Hepatocyte (in vitro differentiated cells): Measurements from ENCODE around the gene CAPN12. TPM values are rescaled to one million over a fixed set of nuclear protein-coding genes. Genes with fewer than 3 reads are reported as not detected.

ENCODE experiments used
- DNase-seq: peaks from one replicate; pipeline ENCODE4 v3.0.0-alpha.2; 2016; ENCODE audit warnings: low spot score
- H2AFZ ChIP-seq: fragments of 200-600 bp; sonication (generic); 2 replicates; pipeline ENCODE4 v1.6.0; 2016; ENCODE audit warnings: antibody characterized with exemption, mild to moderate bottlenecking
- H3K27ac ChIP-seq: fragments of 200-600 bp; sonication (generic); 2 replicates; pipeline ENCODE4 v1.5.1; 2016; ENCODE audit warnings: mild to moderate bottlenecking
- H3K27me3 ChIP-seq: fragments of 200-600 bp; sonication (generic); 2 replicates; pipeline ENCODE4 v1.6.1; 2016
- H3K36me3 ChIP-seq: fragments of 200-600 bp; sonication (generic); replicated peaks from 2 replicates; pipeline ENCODE4 v1.5.1; 2016; ENCODE audit warnings: low read depth; ENCODE audit not compliant: insufficient read depth
- H3K4me1 ChIP-seq: fragments of 200-600 bp; sonication (generic); 2 replicates; pipeline ENCODE4 v1.5.1; 2016; ENCODE audit warnings: mild to moderate bottlenecking, moderate library complexity; ENCODE audit not compliant: insufficient read depth
- H3K4me2 ChIP-seq: fragments of 200-600 bp; sonication (generic); 2 replicates; pipeline ENCODE4 v1.6.0; 2016
- H3K4me3 ChIP-seq: fragments of 200-600 bp; sonication (generic); 2 replicates; pipeline ENCODE4 v1.5.1; 2016; ENCODE audit warnings: mild to moderate bottlenecking
- H3K79me2 ChIP-seq: fragments of 200-600 bp; sonication (generic); 2 replicates; pipeline ENCODE4 v1.6.0; 2017; ENCODE audit warnings: mild to moderate bottlenecking
- H3K9me2 ChIP-seq: fragments of 200-600 bp; sonication (generic); replicated peaks from 2 replicates; pipeline ENCODE4 v1.6.0; 2017; ENCODE audit warnings: mild to moderate bottlenecking; ENCODE audit not compliant: insufficient read depth
- H3K9me3 ChIP-seq: fragments of 200-600 bp; sonication (generic); 2 replicates; pipeline ENCODE4 v1.5.1; 2016; ENCODE audit warnings: low read depth, mild to moderate bottlenecking
- H4K20me1 ChIP-seq: fragments of 200-600 bp; sonication (generic); 2 replicates; pipeline ENCODE4 v1.6.0; 2016; ENCODE audit warnings: mild to moderate bottlenecking; ENCODE audit not compliant: insufficient read depth, poor library complexity, severe bottlenecking
- CTCF ChIP-seq: fragments of 200-600 bp; sonication (generic); IDR thresholded peaks from 2 replicates; pipeline ENCODE4 v1.5.1; 2016; ENCODE audit warnings: antibody characterized with exemption, mild to moderate bottlenecking; ENCODE audit not compliant: poor library complexity
- EZH2 ChIP-seq: fragments of 200-600 bp; sonication (generic); IDR thresholded peaks from 2 replicates; pipeline ENCODE4 v1.6.1; 2016; ENCODE audit warnings: antibody characterized with exemption, mild to moderate bottlenecking, borderline replicate concordance
- EZH2phosphoT487 ChIP-seq: fragments of 200-600 bp; sonication (generic); IDR thresholded peaks from one replicate; pipeline ENCODE4 v1.6.1; 2018; ENCODE audit warnings: antibody characterized with exemption, mild to moderate bottlenecking, low read depth, moderate library complexity; ENCODE audit not compliant: unreplicated experiment, severe bottlenecking
- WGBS: methylation state at CpG from one replicate; pipeline ENCODE4 v1.1.6; 2016; ENCODE audit warnings: low lambda C conversion rate; ENCODE audit errors: missing lambda C conversion rate; 5-methylcytosine and 5-hydroxymethylcytosine counted together
- polyA plus RNA-seq: library from polyadenylated mRNA; unstranded; fragments of >200 nt; fragmentation: Nextera tagmentation; extraction: Ambion mirVana; gene quantifications from 2 replicates; pipeline ENCODE4 v1.2.1, GENCODE V29; 2016
- total RNA-seq: library from RNA; depleted of rRNA; stranded (reverse); fragments of >200 nt; gene quantifications from 2 replicates; pipeline ENCODE4 v1.2.3, GENCODE V29; 2014

The CAPN12 gene
- total and polyA plus RNA-seq, 2 experiments from 2014 or later, result 24.3 to 26.6 TPM

- Histone ChIP-seq H3K27ac (peak overlapping the region; percentile 97), H4K20me1 (no peaks in the 10 kb centered on the region), H3K4me1 (peaks cover 73% of the 10 kb centered on the region), H3K4me2 (peak overlapping the region; percentile 7), H2AFZ (no peak overlapping the region), H3K36me3 (no peaks in the 10 kb centered on the region), H3K9me2 (no peaks in the 10 kb centered on the region), H3K9me3 (no peaks in the 10 kb centered on the region), H3K27me3 (no peaks in the 10 kb centered on the region), H3K4me3 (no peak overlapping the region), H3K79me2 (peaks cover 80% of the 10 kb centered on the region)
- no peak for DNase-seq
- TF ChIP-seq CTCF (no peak), EZH2phosphoT487 (no peak), EZH2 (no peak)
- 98% methylated on average over 11 of the region's 11 CpGs for WGBS
These were observed 61.9 kb downstream of the CAPN12 start for GRCh38 chr19:38682195-38682867.

Other genes starting within 250 kb of the CAPN12 start
- gene MAP4K1, start 126.5 kb downstream of the CAPN12 start, total RNA-seq, result 0.57 and 0.96 TPM in 2 replicates
- gene MAP4K1, start 126.5 kb downstream of the CAPN12 start, polyA plus RNA-seq, result 2.6 and 4.5 TPM in 2 replicates
- gene EIF3K, start 125.3 kb downstream of the CAPN12 start, total RNA-seq, result 309 and 354 TPM in 2 replicates
- 170 and 171 TPM in 2 replicates for gene EIF3K, start 125.3 kb downstream of the CAPN12 start, polyA plus RNA-seq
- 278 and 321 TPM in 2 replicates for gene ACTN4, start 96.8 kb downstream of the CAPN12 start, total RNA-seq
- gene ACTN4, start 96.8 kb downstream of the CAPN12 start, polyA plus RNA-seq, result 54.4 and 59.3 TPM in 2 replicates
- not detected in 2 replicates for gene LGALS7, start 29.0 kb upstream of the CAPN12 start, total RNA-seq
- 1.2 TPM in 2 replicates for gene LGALS7, start 29.0 kb upstream of the CAPN12 start, polyA plus RNA-seq
- gene LGALS7B, start 44.7 kb upstream of the CAPN12 start, total RNA-seq, result 0.64 TPM in 1 of 2 replicates, not detected in the other
- gene LGALS7B, start 44.7 kb upstream of the CAPN12 start, polyA plus RNA-seq, result 0.72 TPM in 1 of 2 replicates, not detected in the other
- gene LGALS4, start 68.5 kb upstream of the CAPN12 start, total RNA-seq, result 147 and 148 TPM in 2 replicates
- gene LGALS4, start 68.5 kb upstream of the CAPN12 start, polyA plus RNA-seq, result 181 and 199 TPM in 2 replicates
- gene ECH1, start 87.3 kb upstream of the CAPN12 start, total RNA-seq, result 125 and 133 TPM in 2 replicates
- 272 and 284 TPM in 2 replicates for gene ECH1, start 87.3 kb upstream of the CAPN12 start, polyA plus RNA-seq
- 154 and 209 TPM in 2 replicates for gene HNRNPL, start 105.5 kb upstream of the CAPN12 start, total RNA-seq
- 169 and 184 TPM in 2 replicates for gene HNRNPL, start 105.5 kb upstream of the CAPN12 start, polyA plus RNA-seq
- 3.9 and 5.6 TPM in 2 replicates for gene RINL, start 133.8 kb upstream of the CAPN12 start, total RNA-seq
- gene RINL, start 133.8 kb upstream of the CAPN12 start, polyA plus RNA-seq, result 4.6 and 7.7 TPM in 2 replicates
- 52.1 and 61.9 TPM in 2 replicates for gene SIRT2, start 155.1 kb upstream of the CAPN12 start, total RNA-seq
- gene SIRT2, start 155.1 kb upstream of the CAPN12 start, polyA plus RNA-seq, result 75.9 and 78.7 TPM in 2 replicates
- gene NFKBIB, start 155.5 kb upstream of the CAPN12 start, total RNA-seq, result 20.8 and 24.1 TPM in 2 replicates
- gene NFKBIB, start 155.5 kb upstream of the CAPN12 start, polyA plus RNA-seq, result 29.6 and 30.1 TPM in 2 replicates
- not detected in 2 replicates for gene CCER2, start 167.7 kb upstream of the CAPN12 start, total RNA-seq
- 0.74 and 1.1 TPM in 2 replicates for gene CCER2, start 167.7 kb upstream of the CAPN12 start, polyA plus RNA-seq
- gene SARS2, start 186.3 kb upstream of the CAPN12 start, total RNA-seq, result 24.2 and 27.3 TPM in 2 replicates
- 47.7 and 67.6 TPM in 2 replicates for gene SARS2, start 186.3 kb upstream of the CAPN12 start, polyA plus RNA-seq
- 35.8 and 43.4 TPM in 2 replicates for gene MRPS12, start 186.5 kb upstream of the CAPN12 start, total RNA-seq
- 61.1 and 66.8 TPM in 2 replicates for gene MRPS12, start 186.5 kb upstream of the CAPN12 start, polyA plus RNA-seq
- gene FBXO17, start 231.3 kb upstream of the CAPN12 start, total RNA-seq, result 41.9 and 48.4 TPM in 2 replicates
- 49.4 and 59.9 TPM in 2 replicates for gene FBXO17, start 231.3 kb upstream of the CAPN12 start, polyA plus RNA-seq